Endothelial cell of hepatic sinusoid (primary cell): Measurements from ENCODE around the gene NCBP3.

Experiments used
- in situ Hi-C: cut with HindIII; loops from 2 replicates; pipeline ENCODE4 v1.10.0; 2017; ENCODE audit warnings: low sequenced_read_pairs

NCBP3 gene

DNA sequence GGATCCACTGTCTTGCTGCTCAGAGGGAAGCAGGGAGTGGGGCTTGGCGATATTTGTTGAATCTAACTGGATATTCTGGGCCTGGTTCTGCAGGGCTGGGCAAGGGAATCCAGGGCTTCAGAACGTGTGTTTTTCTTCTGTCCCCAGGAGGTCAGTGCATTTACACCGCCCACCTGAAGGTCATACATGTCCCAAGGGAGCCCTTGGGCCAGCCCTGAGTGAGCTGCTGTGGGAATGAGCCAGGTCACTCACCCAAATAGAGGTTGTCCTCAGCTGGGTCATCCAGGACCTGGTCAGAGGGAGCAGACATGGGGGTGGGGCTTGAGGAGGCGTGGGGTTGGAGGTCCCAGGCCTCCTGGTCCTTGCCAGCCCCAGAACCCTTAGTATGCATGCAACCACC is 36.2 kb upstream of the NCBP3 start:
- in situ Hi-C loops: no loop called here

DNA sequence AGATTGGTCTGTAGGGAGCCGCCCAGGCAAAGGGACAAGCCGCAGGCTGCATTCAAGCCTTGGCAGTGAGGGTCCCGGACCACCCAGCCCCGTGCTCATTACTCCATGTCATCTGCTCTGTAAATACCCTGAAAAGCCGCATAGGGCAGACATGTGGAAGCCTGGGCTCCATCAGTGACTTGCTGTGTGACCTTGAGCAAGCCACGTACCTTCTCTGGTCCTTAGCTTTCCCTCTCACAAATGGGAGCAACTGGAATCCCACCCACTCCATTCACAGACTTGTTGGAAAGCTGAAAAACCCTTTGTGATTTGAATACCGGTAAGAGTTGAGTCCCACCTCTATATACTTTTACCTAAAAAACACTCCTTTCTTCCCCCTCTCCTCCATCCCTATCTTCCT is 34.9 kb upstream of the NCBP3 start:
- in situ Hi-C loops: no loop called here

GRCh38 chr17:3879591-3880417 is 33.8 kb upstream of the NCBP3 start:
- in situ Hi-C loops: no loop called here

DNA sequence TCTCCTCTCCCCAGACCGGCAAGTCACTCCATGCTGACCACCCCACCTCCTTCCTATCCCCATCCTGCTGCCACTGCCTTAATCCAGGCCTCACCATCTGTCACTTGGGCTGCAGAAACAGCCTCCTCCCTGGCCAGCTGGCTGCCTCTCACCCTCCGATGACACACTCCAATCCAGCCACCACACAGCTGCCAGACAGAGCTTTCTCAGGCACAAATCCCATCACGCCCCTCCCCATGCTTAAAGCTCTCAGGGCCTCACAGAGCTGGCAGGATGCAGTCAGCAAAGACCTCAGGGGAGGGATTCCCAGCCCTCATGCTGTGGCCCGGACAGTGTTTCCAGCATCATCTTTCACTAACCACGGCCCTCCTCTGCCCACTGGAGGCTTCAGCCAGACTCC is 33.1 kb upstream of the NCBP3 start:
- in situ Hi-C loops: no loop called here

- in situ Hi-C loops: no loop called here
Measured at GRCh38 chr17:3877220-3877619, 31.2 kb upstream of the NCBP3 start.

GRCh38 chr17:3875317-3875716 is 29.3 kb upstream of the NCBP3 start:
- in situ Hi-C loops: no loop called here

DNA sequence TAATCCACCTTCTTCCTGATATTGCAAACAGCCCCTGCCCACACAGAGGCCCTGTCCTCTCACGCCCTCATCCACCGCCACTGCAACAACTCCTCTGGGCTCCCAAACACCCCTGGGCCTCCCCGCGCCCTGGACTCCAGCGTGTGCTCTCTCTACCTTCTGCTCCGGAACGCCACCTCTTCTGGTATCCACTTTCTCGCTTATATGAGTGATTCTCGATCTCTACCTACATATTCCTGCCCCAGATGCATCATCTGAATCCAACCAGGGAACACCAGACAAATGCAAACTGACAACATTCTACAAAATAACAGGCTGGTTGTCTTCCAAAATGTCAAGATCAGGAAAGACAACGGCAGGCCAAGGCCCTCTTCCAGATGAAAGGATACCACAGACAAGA is 27.8 kb upstream of the NCBP3 start:
- in situ Hi-C loops: no loop called here

- in situ Hi-C loops: no loop called here
Measured at GRCh38 chr17:3870871-3871306, 24.8 kb upstream of the NCBP3 start.

GRCh38 chr17:3867606-3868005 is 21.6 kb upstream of the NCBP3 start:
- in situ Hi-C loops: no loop called here

DNA sequence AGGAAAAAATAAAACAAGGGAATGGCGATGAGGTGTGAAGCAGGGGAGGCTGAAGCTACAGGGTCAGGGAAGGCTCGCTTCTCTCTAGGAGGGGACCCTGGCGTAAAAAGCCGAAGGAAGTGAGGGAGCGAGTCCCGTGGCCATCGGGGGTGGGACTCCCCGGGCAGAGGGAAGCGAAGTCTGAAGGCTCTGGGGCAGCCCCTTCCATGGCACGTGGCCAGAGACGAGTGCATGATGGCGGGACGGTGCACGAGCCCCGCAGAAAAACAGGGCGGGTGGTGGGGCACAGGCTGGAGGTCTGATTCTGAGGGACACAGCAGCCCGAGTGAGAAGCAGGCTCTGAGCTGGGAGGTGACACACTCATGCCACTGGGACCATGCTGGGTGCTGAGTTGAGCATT is 21.1 kb upstream of the NCBP3 start:
- in situ Hi-C loops: no loop called here

GRCh38 chr17:3866276-3866675 is 20.2 kb upstream of the NCBP3 start:
- in situ Hi-C loops: no loop called here

GRCh38 chr17:3865176-3865575 is 19.1 kb upstream of the NCBP3 start:
- in situ Hi-C loops: no loop called here

GRCh38 chr17:3864534-3864933 is 18.5 kb upstream of the NCBP3 start:
- in situ Hi-C loops: loop anchor here (5.0 kb wide), 1 partner anchor 43 kb away; no protein-coding TSS in a partner anchor

GRCh38 chr17:3861761-3862681 is 16.0 kb upstream of the NCBP3 start:
- in situ Hi-C loops: loop anchor here (5.0 kb wide), 1 partner anchor 45 kb away; no protein-coding TSS in a partner anchor

- in situ Hi-C loops: loop anchor here (5.0 kb wide), 1 partner anchor 46 kb away; no protein-coding TSS in a partner anchor
Measured at GRCh38 chr17:3860939-3861700, 15.1 kb upstream of the NCBP3 start.

GRCh38 chr17:3859940-3860339 is 13.9 kb upstream of the NCBP3 start:
- in situ Hi-C loops: loop anchor here (5.0 kb wide), 3 partner anchors 47 to 97 kb away; no protein-coding TSS in a partner anchor

DNA sequence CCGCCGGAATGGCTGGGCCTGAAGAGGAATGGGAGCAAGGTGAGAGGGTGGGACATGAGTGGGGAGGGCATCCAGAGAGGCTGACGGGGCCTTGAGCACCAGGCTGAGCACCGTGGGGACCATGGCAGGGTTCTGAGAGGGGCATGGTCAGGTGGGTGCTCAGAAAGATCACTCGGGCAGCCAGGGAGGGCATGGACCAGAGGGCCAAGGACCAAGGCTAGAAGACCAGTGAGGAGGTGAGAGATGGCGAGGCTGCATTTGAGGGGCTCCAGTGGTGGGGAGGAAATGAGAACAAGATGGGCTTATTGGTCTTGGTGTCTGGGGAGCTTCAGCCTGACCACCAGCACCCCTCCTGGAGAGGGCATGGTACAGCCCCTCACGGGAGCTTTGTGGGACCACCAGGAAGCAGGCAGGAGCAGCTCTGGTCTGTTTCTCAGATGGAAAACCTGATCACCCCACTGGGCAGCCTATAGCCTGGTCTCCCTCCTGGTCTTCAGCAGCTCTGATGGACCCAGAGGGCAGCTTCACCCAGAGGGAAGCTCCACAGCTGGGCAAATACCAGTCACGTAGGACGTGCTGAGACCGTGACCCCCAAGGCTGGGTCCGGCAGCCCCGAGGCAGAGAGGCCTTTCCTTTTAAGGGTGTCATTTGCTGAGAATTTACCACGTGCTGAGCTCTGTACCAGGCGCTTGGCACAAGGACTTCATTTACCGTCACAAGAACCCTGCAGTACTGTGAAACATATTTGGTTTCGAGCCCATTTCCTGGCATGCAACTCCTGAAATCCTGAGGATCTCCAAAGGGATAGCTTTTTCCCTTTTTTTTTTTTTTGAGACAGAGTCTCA is 11.4 kb upstream of the NCBP3 start:
- in situ Hi-C loops: loop anchor here (5.0 kb wide), 2 partner anchors 50 to 100 kb away; no protein-coding TSS in a partner anchor

DNA sequence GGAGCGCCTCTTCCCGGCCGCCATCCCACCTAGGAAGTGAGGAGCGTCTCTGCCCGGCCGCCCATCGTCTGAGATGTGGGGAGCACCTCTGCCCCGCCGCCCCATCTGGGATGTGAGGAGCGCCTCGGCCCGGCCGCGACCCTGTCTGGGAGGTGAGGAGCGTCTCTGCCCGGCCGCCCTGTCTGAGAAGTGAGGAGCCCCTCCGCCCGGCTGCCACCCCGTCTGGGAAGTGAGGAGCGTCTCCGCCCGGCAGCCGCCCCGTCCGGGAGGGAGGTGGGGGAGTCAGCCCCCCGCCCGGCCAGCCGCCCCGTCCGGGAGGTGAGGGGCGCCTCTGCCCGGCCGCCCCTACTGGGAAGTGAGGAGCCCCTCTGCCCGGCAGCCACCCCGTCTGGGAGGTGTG is 8.2 kb upstream of the NCBP3 start:
- in situ Hi-C loops: loop anchor here (5.0 kb wide), 1 partner anchor 87 kb away; no protein-coding TSS in a partner anchor

DNA sequence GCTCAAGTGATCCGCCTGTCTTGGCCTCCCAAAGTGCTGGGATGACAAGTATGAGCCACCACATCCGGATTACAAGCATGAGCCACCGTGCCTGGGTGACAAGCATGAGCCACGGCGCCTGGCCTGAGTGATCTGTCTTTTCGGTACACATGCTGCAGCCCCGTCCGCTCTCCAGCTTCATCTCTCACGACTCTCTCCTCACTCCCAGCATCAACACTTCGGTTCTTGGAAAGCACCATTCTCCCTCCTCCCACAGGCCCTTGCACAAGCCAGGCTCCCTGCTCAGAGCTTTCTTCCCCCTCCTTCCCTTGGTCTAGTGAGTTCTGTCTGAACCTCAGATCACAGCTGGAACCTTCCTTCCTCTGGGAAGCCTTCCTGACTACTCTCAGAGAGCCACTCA is 6.5 kb upstream of the NCBP3 start:
- in situ Hi-C loops: loop anchor here (5.0 kb wide), 1 partner anchor 85 kb away; no protein-coding TSS in a partner anchor
